ENCODE data around the gene ODF2L.
"Not testable (repeated sequence)": the region's sequence is repeated elsewhere in the genome, so short reads cannot be mapped to it uniquely, and the experiment has no call there.

Gene ODF2L

GRCh38 chr1:86382878-86383277, 13.2 kb downstream of the ODF2L start:
- ATAC-seq: no peak

GRCh38 chr1:86381223-86381622, 14.9 kb downstream of the ODF2L start:
- ATAC-seq: no peak

GRCh38 chr1:86380257-86380861, 15.8 kb downstream of the ODF2L start:
- ATAC-seq: peak in 1 of 2 donors; percentile 55

GRCh38 chr1:86378813-86379212, 17.3 kb downstream of the ODF2L start:
- ATAC-seq: no peak

GRCh38 chr1:86377341-86377740, 18.8 kb downstream of the ODF2L start:
- ATAC-seq: no peak

GRCh38 chr1:86375688-86376087, 20.4 kb downstream of the ODF2L start:
- no peak for ATAC-seq

GRCh38 chr1:86370601-86371022, 25.5 kb downstream of the ODF2L start:
- ATAC-seq: no peak

GRCh38 chr1:86365896-86366295, 30.2 kb downstream of the ODF2L start:
- ATAC-seq: no peak

GRCh38 chr1:86362807-86363206, 33.3 kb downstream of the ODF2L start:
- ATAC-seq: no peak

GRCh38 chr1:86357796-86358195, 38.3 kb downstream of the ODF2L start:
- no peak for ATAC-seq

- ATAC-seq: no peak
These were observed 39.9 kb downstream of the ODF2L start for GRCh38 chr1:86356247-86356646.

GRCh38 chr1:86352086-86352485, 44.0 kb downstream of the ODF2L start:
- no peak for ATAC-seq

- not testable (repeated sequence) for ATAC-seq
These were observed 45.9 kb downstream of the ODF2L start for GRCh38 chr1:86350230-86350629.

- ATAC-seq: no peak
These were observed 49.7 kb downstream of the ODF2L start for GRCh38 chr1:86346388-86346787.

GRCh38 chr1:86345042-86345441, 51.1 kb downstream of the ODF2L start:
- no peak for ATAC-seq

GRCh38 chr1:86339906-86340305, 56.2 kb downstream of the ODF2L start:
- ATAC-seq: no peak

GRCh38 chr1:86339014-86339812, 56.9 kb downstream of the ODF2L start:
- ATAC-seq: no peak

- ATAC-seq: no peak
These were observed 60.2 kb downstream of the ODF2L start for GRCh38 chr1:86335916-86336315.

GRCh38 chr1:86325264-86325663, 70.9 kb downstream of the ODF2L start:
- ATAC-seq: no peak

GRCh38 chr1:86324130-86324822, 71.8 kb downstream of the ODF2L start:
- ATAC-seq: no peak

- ATAC-seq: no peak
These were observed 73.9 kb downstream of the ODF2L start for GRCh38 chr1:86322241-86322640.

GRCh38 chr1:86318436-86318835, 77.7 kb downstream of the ODF2L start:
- no peak for ATAC-seq

- ATAC-seq: no peak
These were observed 78.2 kb downstream of the ODF2L start for GRCh38 chr1:86317926-86318325.

- no peak for ATAC-seq
These were observed 90.4 kb downstream of the ODF2L start for GRCh38 chr1:86305731-86306130.
